ENCODE measurements around the gene NLK. TPM values are rescaled to one million over a fixed set of nuclear protein-coding genes. Genes with fewer than 3 reads are reported as not detected.

The NLK gene
- total and polyA plus RNA-seq, 2 donors (not counting 1 experiment from before 2014, with no cell fraction given), result 12.7 to 24.8 TPM

GRCh38 chr17:28043741-28044140 is 1.3 kb downstream of the NLK start:
- H3K4me1 Mint-ChIP-seq, result peaks cover 68% of the 10 kb centered on the region
- no peak for ATAC-seq (ENCODE audit: low read depth)
- POLR2A ChIA-PET, result no interaction called here

GRCh38 chr17:28045304-28045703 is 2.8 kb downstream of the NLK start:
- intact Hi-C loops (cut with micrococcal nuclease), result loop anchor here (10.0 kb wide), 1 partner anchor 101 kb away; no protein-coding TSS in a partner anchor
- H3K27ac Mint-ChIP-seq, result peak overlapping the region; percentile 39
- H3K9me3 Mint-ChIP-seq (ENCODE audit: insufficient read depth), result no peaks in the 10 kb centered on the region
- H3K27ac ChIP-seq (ENCODE audit: low read length in 2 of 2), result no peak overlapping the region
- peaks cover 11% of the 10 kb centered on the region for H4K20me1 ChIP-seq (ENCODE audit: control insufficient read depth, insufficient read depth, low read length, poor library complexity, severe bottlenecking)
- H3K27me3 ChIP-seq (replicated peaks in 1 of 4; ENCODE audit: control extremely low read depth in 1 of 4, control insufficient read depth in 3 of 4, insufficient read depth in 4 of 4, low read length in 3 of 4), result no peaks in the 10 kb centered on the region
- peaks cover 83% of the 10 kb centered on the region for H3K79me2 ChIP-seq (ENCODE audit: control insufficient read depth, insufficient read depth, low read length)
- H3K4me1 Mint-ChIP-seq, result peaks cover 77% of the 10 kb centered on the region
- DNase-seq (no peak), ATAC-seq (ENCODE audit: low read depth) (no peak)
- H3K4me3 Mint-ChIP-seq, result peak overlapping the region; percentile 64
- no peak overlapping the region for H2AFZ ChIP-seq (ENCODE audit: insufficient read depth, low read depth, low read length, poor library complexity, severe bottlenecking)
- peak overlapping the region; percentile 22 for H3K9ac ChIP-seq (ENCODE audit: low read length)
- peaks cover 0 to 5% (median 0%) of the 10 kb centered on the region in 3 donors for H3K9me3 ChIP-seq (ENCODE audit: control extremely low read depth in 1 of 3, control insufficient read depth in 2 of 3, insufficient read depth in 1 of 3, low read length in 2 of 3)
- WGBS (ENCODE audit: insufficient coverage), result 65% methylated on average over 3 of the region's 3 CpGs
- H3K36me3 ChIP-seq (replicated peaks in 1 of 2; ENCODE audit: control extremely low read depth in 1 of 2, control insufficient read depth in 1 of 2, extremely low read depth in 1 of 2, insufficient read depth in 2 of 2, low read length in 1 of 2), result no peaks in the 10 kb centered on the region
- no peak for TF ChIP-seq CTCF (IDR thresholded peaks at IDR 0.05)
- TF ChIP-seq EZH2 (IDR thresholded peaks at IDR 0.05; ENCODE audit: borderline replicate concordance, insufficient read depth, low read depth, low read length, poor library complexity, severe bottlenecking), result no peak
- no peaks in the 10 kb centered on the region for H3K27me3 Mint-ChIP-seq
- H3K4me1 ChIP-seq (ENCODE audit: control insufficient read depth in 2 of 2, insufficient read depth in 2 of 2, low read length in 2 of 2), result peaks cover 40 to 56% of the 10 kb centered on the region in 2 donors
- ChIA-PET CTCF (no interaction called here), POLR2A (no interaction called here)
- H3K4me2 ChIP-seq (replicated peaks; ENCODE audit: low read depth, low read length, poor library complexity, severe bottlenecking), result peak overlapping the region; percentile 82
- H3K4me3 ChIP-seq (ENCODE audit: control extremely low read depth in 1 of 5, extremely low read depth in 1 of 5, insufficient read depth in 1 of 5, low read depth in 2 of 5, low read length in 4 of 5), result no peak overlapping the region

More at GRCh38 chr17:28043741-28044140, 1.3 kb downstream of the NLK start:
- no peak overlapping the region for H3K27ac ChIP-seq (ENCODE audit: low read length in 2 of 2)
- H2AFZ ChIP-seq (ENCODE audit: insufficient read depth, low read depth, low read length, poor library complexity, severe bottlenecking), result no peak overlapping the region
- H4K20me1 ChIP-seq (ENCODE audit: control insufficient read depth, insufficient read depth, low read length, poor library complexity, severe bottlenecking), result no peaks in the 10 kb centered on the region
- H3K9me3 ChIP-seq (ENCODE audit: control extremely low read depth in 1 of 3, control insufficient read depth in 2 of 3, insufficient read depth in 1 of 3, low read length in 2 of 3), result peaks cover 0 to 5% (median 0%) of the 10 kb centered on the region in 3 donors
- H3K27me3 ChIP-seq (replicated peaks in 1 of 4; ENCODE audit: control extremely low read depth in 1 of 4, control insufficient read depth in 3 of 4, insufficient read depth in 4 of 4, low read length in 3 of 4), result no peaks in the 10 kb centered on the region
- Mint-ChIP-seq H3K4me3 (peak overlapping the region; percentile 87), H3K27ac (no peak overlapping the region), H3K9me3 (ENCODE audit: insufficient read depth) (no peaks in the 10 kb centered on the region), H3K27me3 (no peaks in the 10 kb centered on the region)
- H3K9ac ChIP-seq (ENCODE audit: low read length), result no peak overlapping the region
- peak overlapping the region; percentile 82 for H3K4me2 ChIP-seq (replicated peaks; ENCODE audit: low read depth, low read length, poor library complexity, severe bottlenecking)
- H3K79me2 ChIP-seq (ENCODE audit: control insufficient read depth, insufficient read depth, low read length), result peaks cover 67% of the 10 kb centered on the region
- TF ChIP-seq EZH2 (IDR thresholded peaks at IDR 0.05; ENCODE audit: borderline replicate concordance, insufficient read depth, low read depth, low read length, poor library complexity, severe bottlenecking) (no peak), CTCF (IDR thresholded peaks at IDR 0.05) (no peak)
- CTCF ChIA-PET, result no interaction called here
- peak overlapping the region in 1 of 5 experiments; percentile 17 for H3K4me3 ChIP-seq (ENCODE audit: control extremely low read depth in 1 of 5, extremely low read depth in 1 of 5, insufficient read depth in 1 of 5, low read depth in 2 of 5, low read length in 4 of 5)
- DNase-seq, result no peak
- H3K36me3 ChIP-seq (replicated peaks in 1 of 2; ENCODE audit: control extremely low read depth in 1 of 2, control insufficient read depth in 1 of 2, extremely low read depth in 1 of 2, insufficient read depth in 2 of 2, low read length in 1 of 2), result no peaks in the 10 kb centered on the region
- peaks cover 40 to 56% of the 10 kb centered on the region in 2 donors for H3K4me1 ChIP-seq (ENCODE audit: control insufficient read depth in 2 of 2, insufficient read depth in 2 of 2, low read length in 2 of 2)
- intact Hi-C loops (cut with micrococcal nuclease), result loop anchor here (5.0 to 10.0 kb wide), 2 partner anchors 54 to 99 kb away; no protein-coding TSS in a partner anchor

All from B cell (primary cell).